Vagina (tissue), 2 donors: ENCODE results near the gene C1orf21.

ENCODE experiments used
- CTCF ChIP-seq, 3 experiments: fragments of 450-650 bp in 2 of 3; fragments of 200-600 bp in 1 of 3; sonication (generic) in 1 of 3; IDR thresholded peaks; one replicate each; pipeline ENCODE4 v1.5.1; 2017 to 2019; ENCODE audit warnings: antibody characterized with exemption in 3 of 3, mild to moderate bottlenecking in 2 of 3, moderate library complexity in 2 of 3
- POLR2AphosphoS5 ChIP-seq, 2 donors: sonication (generic); formaldehyde crosslinking; IDR thresholded peaks; one replicate each; pipeline ENCODE4 v1.9.0; 2017; ENCODE audit warnings: antibody characterized with exemption in 2 of 2, mild to moderate bottlenecking in 2 of 2, low read depth in 1 of 2; ENCODE audit not compliant: insufficient read depth in 1 of 2

DNA sequence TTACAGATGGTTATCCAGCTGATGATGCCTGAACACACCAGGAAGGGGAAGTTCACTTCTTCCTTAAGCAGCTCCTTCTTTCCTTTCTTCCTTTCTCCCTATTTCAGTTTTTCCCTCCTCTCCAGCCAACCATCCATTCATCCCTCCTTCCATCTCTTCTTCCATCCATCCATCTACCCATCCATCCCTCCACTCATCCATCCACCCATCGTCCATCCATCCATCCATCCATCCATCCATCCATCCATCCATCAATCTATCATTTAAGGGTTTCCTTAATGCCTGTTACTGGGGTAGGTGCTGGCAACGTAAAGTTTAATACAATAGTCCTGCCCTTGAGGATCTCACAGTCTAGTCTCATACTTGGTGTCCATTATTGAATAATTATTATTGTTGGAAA is 36.8 kb downstream of the C1orf21 start:
- TF ChIP-seq CTCF (IDR thresholded peaks at IDR 0.05) (no peak), POLR2AphosphoS5 (IDR thresholded peaks at IDR 0.05; ENCODE audit: insufficient read depth in 1 of 2, low read depth in 1 of 2) (no peak)
